Islet precursor cell (in vitro differentiated cells): ENCODE results near the gene BLOC1S1.
A peak's percentile ranks its signal among the peaks of the same experiment; 100 is the strongest.

Experiments used
- DNase-seq: peaks from one replicate; pipeline ENCODE4 v3.0.0-alpha.2; 2018

The BLOC1S1 gene

GRCh38 chr12:55715833-55716581 is at the start of gene BLOC1S1:
Gene BLOC1S1 (plus strand): TSS chr12:55716046. CDS start chr12:55716052, 6 bp downstream.
- peak; percentile 96 for DNase-seq

- DNase-seq: no peak
Measured at GRCh38 chr12:55666508-55666907, 49.3 kb upstream of the BLOC1S1 start.

- DNase-seq: no peak
Measured at GRCh38 chr12:55670276-55670675, 45.6 kb upstream of the BLOC1S1 start.

GRCh38 chr12:55671746-55672145 is 44.1 kb upstream of the BLOC1S1 start:
- DNase-seq: no peak

- DNase-seq: no peak
Measured at GRCh38 chr12:55673638-55674037, 42.2 kb upstream of the BLOC1S1 start.

- DNase-seq: no peak
Measured at GRCh38 chr12:55675666-55676065, 40.2 kb upstream of the BLOC1S1 start.

- DNase-seq: no peak
Measured at GRCh38 chr12:55676707-55677106, 39.1 kb upstream of the BLOC1S1 start.

GRCh38 chr12:55679691-55680090 is 36.2 kb upstream of the BLOC1S1 start:
- no peak for DNase-seq

- DNase-seq: peak; percentile 93
Measured at GRCh38 chr12:55681142-55682077, 34.4 kb upstream of the BLOC1S1 start.

- DNase-seq: peak; percentile 50
Measured at GRCh38 chr12:55682087-55682796, 33.6 kb upstream of the BLOC1S1 start.

- DNase-seq: no peak
Measured at GRCh38 chr12:55683676-55684075, 32.2 kb upstream of the BLOC1S1 start.

GRCh38 chr12:55684761-55685370 is 31.0 kb upstream of the BLOC1S1 start:
- DNase-seq: peak; percentile 45

- peak; percentile 43 for DNase-seq
Measured at GRCh38 chr12:55685671-55686070, 30.2 kb upstream of the BLOC1S1 start.

GRCh38 chr12:55686366-55687010 is 29.4 kb upstream of the BLOC1S1 start:
- peak; percentile 50 for DNase-seq

- no peak for DNase-seq
Measured at GRCh38 chr12:55687746-55688145, 28.1 kb upstream of the BLOC1S1 start.

GRCh38 chr12:55688716-55689655 is 26.9 kb upstream of the BLOC1S1 start:
- DNase-seq: peak; percentile 50

GRCh38 chr12:55692631-55693322 is 23.1 kb upstream of the BLOC1S1 start:
- peak; percentile 52 for DNase-seq

GRCh38 chr12:55693323-55694187 is 22.3 kb upstream of the BLOC1S1 start:
- peak; percentile 43 for DNase-seq

GRCh38 chr12:55694188-55694515 is 21.7 kb upstream of the BLOC1S1 start:
- peak; percentile 48 for DNase-seq
